Right renal pelvis (tissue), 4 donors: ENCODE data around the gene FGFBP3. TPM values are rescaled to one million over a fixed set of nuclear protein-coding genes. Genes with fewer than 3 reads are reported as not detected.
A peak's percentile ranks its signal among the peaks of the same experiment; 100 is the strongest.

Experiments used
- DNase-seq, 4 donors: peaks; one replicate each; pipeline ENCODE4 v3.0.0-alpha.2; 2013; ENCODE audit warnings: low read depth in 4 of 4, low spot score in 3 of 4, missing footprints in 1 of 4
- polyA plus RNA-seq, 4 donors: library from polyadenylated mRNA; unstranded; fragments of 120-200 nt; gene quantifications; one replicate each; pipeline ENCODE4 v1.2.1, GENCODE V29; 2013; ENCODE audit not compliant: insufficient read length in 4 of 4

The FGFBP3 gene
- polyA plus RNA-seq, result 1 to 10 TPM; 2.9 to 3.9 (median 3.1) TPM

GRCh38 chr10:91909117-91909677, at the start of gene FGFBP3:
TSS of gene FGFBP3 (minus strand) at chr10:91909486. CDS start at chr10:91908969, 517 bp downstream.
- peak in 1 of 4 donors; percentile 36 for DNase-seq

- DNase-seq, result no peak
Measured at GRCh38 chr10:91957091-91957490, 47.8 kb upstream of the FGFBP3 start.

- no peak for DNase-seq
Measured at GRCh38 chr10:91955114-91955513, 45.8 kb upstream of the FGFBP3 start.

- DNase-seq, result no peak
Measured at GRCh38 chr10:91953600-91954160, 44.4 kb upstream of the FGFBP3 start.

GRCh38 chr10:91944880-91945630, 35.8 kb upstream of the FGFBP3 start:
- DNase-seq, result no peak

GRCh38 chr10:91941426-91941825, 32.1 kb upstream of the FGFBP3 start:
- no peak for DNase-seq

GRCh38 chr10:91939653-91940052, 30.4 kb upstream of the FGFBP3 start:
- DNase-seq, result no peak

- no peak for DNase-seq
Measured at GRCh38 chr10:91935886-91936285, 26.6 kb upstream of the FGFBP3 start.

- DNase-seq, result no peak
Measured at GRCh38 chr10:91932737-91933136, 23.5 kb upstream of the FGFBP3 start.

- DNase-seq, result no peak
Measured at GRCh38 chr10:91931526-91932190, 22.4 kb upstream of the FGFBP3 start.

GRCh38 chr10:91930939-91931338, 21.7 kb upstream of the FGFBP3 start:
- DNase-seq, result no peak

- DNase-seq, result no peak
Measured at GRCh38 chr10:91925022-91925320, 15.7 kb upstream of the FGFBP3 start.

- peak in 2 of 4 donors; percentile 4 to 9 for DNase-seq
Measured at GRCh38 chr10:91924212-91925021, 15.1 kb upstream of the FGFBP3 start.

- peak; percentile 89 to 97 (median 91) for DNase-seq
Measured at GRCh38 chr10:91923371-91924211, 14.3 kb upstream of the FGFBP3 start, which contains the start of gene BTAF1. TSS of gene BTAF1 (plus strand) at chr10:91923770. CDS start at chr10:91924077, 307 bp downstream.

- DNase-seq, result no peak
Measured at GRCh38 chr10:91919651-91920050, 10.4 kb upstream of the FGFBP3 start.

GRCh38 chr10:91910467-91910866, 1.2 kb upstream of the FGFBP3 start:
- no peak for DNase-seq

GRCh38 chr10:91908337-91909116, 759 bp downstream of the FGFBP3 start:
- peak in 2 of 4 donors; percentile 74 to 75 for DNase-seq

- no peak for DNase-seq
Measured at GRCh38 chr10:91907914-91908336, 1.4 kb downstream of the FGFBP3 start.
